Nephron progenitor cell (in vitro differentiated cells): ENCODE measurements around the gene CDH22.

Source experiments
- DNase-seq: peaks from one replicate; pipeline ENCODE4 v3.0.0; 2021
- H3K27ac Mint-ChIP-seq: 2 replicates; pipeline ENCODE4 v1.8.0; 2021; ENCODE audit warnings: mild to moderate bottlenecking, moderate library complexity, mixed read lengths
- H3K27me3 Mint-ChIP-seq: 2 replicates; pipeline ENCODE4 v1.8.0; 2021; ENCODE audit warnings: mild to moderate bottlenecking, low read depth, mixed read lengths; ENCODE audit not compliant: poor library complexity
- H3K36me3 Mint-ChIP-seq: 2 replicates; pipeline ENCODE4 v1.8.0; 2021; ENCODE audit warnings: low read depth, mixed read lengths
- H3K4me1 Mint-ChIP-seq: 2 replicates; pipeline ENCODE4 v1.8.0; 2021; ENCODE audit warnings: mixed read lengths
- H3K4me3 Mint-ChIP-seq: 2 replicates; pipeline ENCODE4 v1.8.0; 2021; ENCODE audit warnings: mild to moderate bottlenecking, moderate library complexity, mixed read lengths
- H3K9me3 Mint-ChIP-seq: 2 replicates; pipeline ENCODE4 v1.8.0; 2021; ENCODE audit warnings: mild to moderate bottlenecking, moderate library complexity, mixed read lengths
- CTCF ChIP-seq: fragments of 200-600 bp; sonication (generic); IDR thresholded peaks from 2 replicates; pipeline ENCODE4 v1.5.0; 2021; ENCODE audit warnings: antibody characterized with exemption

CDH22 gene

GRCh38 chr20:46308258-46309157 is at the start of gene CDH22:
TSS of gene CDH22 (minus strand) at chr20:46308498. CDS start at chr20:46251294, 57,204 bp downstream.
- peak within 1 kb of the TSS; percentile 74 for H3K4me3 Mint-ChIP-seq
- peak; percentile 25 for TF ChIP-seq CTCF
- peaks cover 95% of the 10 kb centered on the region for H3K27me3 Mint-ChIP-seq
- peaks cover 7% of the 10 kb centered on the region for H3K4me1 Mint-ChIP-seq
- no peaks in the 10 kb centered on the region for H3K36me3 Mint-ChIP-seq
- no peak within 1 kb of the TSS for H3K27ac Mint-ChIP-seq
- peak; percentile 78 for DNase-seq
- no peaks in the 10 kb centered on the region for H3K9me3 Mint-ChIP-seq

- no peak for TF ChIP-seq CTCF
- Mint-ChIP-seq H3K27ac (peak overlapping the region; percentile 85), H3K4me1 (peaks cover 31% of the 10 kb centered on the region), H3K9me3 (no peaks in the 10 kb centered on the region), H3K4me3 (no peak overlapping the region), H3K27me3 (no peaks in the 10 kb centered on the region), H3K36me3 (peaks cover 15% of the 10 kb centered on the region)
- no peak for DNase-seq
Measured at GRCh38 chr20:46357030-46357514, 48.8 kb upstream of the CDH22 start.

- Mint-ChIP-seq H3K27me3 (no peaks in the 10 kb centered on the region), H3K4me3 (no peak overlapping the region), H3K4me1 (peaks cover 27% of the 10 kb centered on the region), H3K36me3 (peaks cover 16% of the 10 kb centered on the region), H3K27ac (peak overlapping the region; percentile 85), H3K9me3 (no peaks in the 10 kb centered on the region)
- no peak for DNase-seq
- no peak for TF ChIP-seq CTCF
Measured at GRCh38 chr20:46356195-46357029, 48.1 kb upstream of the CDH22 start.

- H3K27me3 Mint-ChIP-seq: no peaks in the 10 kb centered on the region
- no peaks in the 10 kb centered on the region for H3K9me3 Mint-ChIP-seq
- H3K4me3 Mint-ChIP-seq: no peak overlapping the region
- peak overlapping the region; percentile 41 for H3K27ac Mint-ChIP-seq
- peaks cover 34% of the 10 kb centered on the region for H3K4me1 Mint-ChIP-seq
- H3K36me3 Mint-ChIP-seq: peaks cover 16% of the 10 kb centered on the region
- DNase-seq: no peak
- no peak for TF ChIP-seq CTCF
Measured at GRCh38 chr20:46355778-46356177, 47.5 kb upstream of the CDH22 start.

GRCh38 chr20:46354920-46355654 is 46.8 kb upstream of the CDH22 start:
- no peaks in the 10 kb centered on the region for H3K9me3 Mint-ChIP-seq
- peaks cover 41% of the 10 kb centered on the region for H3K4me1 Mint-ChIP-seq
- TF ChIP-seq CTCF: no peak

More at GRCh38 chr20:46354920-46355654, 46.8 kb upstream of the CDH22 start:
- DNase-seq: no peak
- Mint-ChIP-seq H3K27ac (no peak overlapping the region), H3K4me3 (no peak overlapping the region), H3K27me3 (no peaks in the 10 kb centered on the region), H3K36me3 (peaks cover 16% of the 10 kb centered on the region)
